Esophagus muscularis mucosa (tissue), 4 donors: ENCODE measurements around the gene FXR1. TPM values are rescaled to one million over a fixed set of nuclear protein-coding genes. Genes with fewer than 3 reads are reported as not detected.

ENCODE experiments used
- DNase-seq: peaks from one replicate; pipeline ENCODE4 v3.0.0-alpha.2; 2017; ENCODE audit errors: extremely low spot score
- H3K27ac ChIP-seq, 4 donors: fragments of 200-600 bp; sonication (generic); replicated peaks in 1 of 4; 1 replicate in 3 of 4; 2 replicates in 1 of 4; pipeline ENCODE4 v1.5.1; 2016 to 2019; ENCODE audit warnings: mild to moderate bottlenecking in 1 of 4
- H3K27me3 ChIP-seq, 4 donors: fragments of 200-600 bp; sonication (generic); one replicate each; pipeline versions ENCODE4 v1.5.1 to v1.6.0; 2016 to 2019
- H3K36me3 ChIP-seq, 4 donors: fragments of 200-600 bp; sonication (generic); one replicate each; pipeline ENCODE4 v1.5.1; 2016 to 2019
- H3K4me1 ChIP-seq, 4 donors: fragments of 200-600 bp; sonication (generic); one replicate each; pipeline ENCODE4 v1.5.1; 2016 to 2019
- H3K4me3 ChIP-seq, 4 donors: fragments of 200-600 bp; sonication (generic); 1 replicate in 2 of 4; 2 replicates in 2 of 4; pipeline ENCODE4 v1.5.1; 2016 to 2019; ENCODE audit warnings: mild to moderate bottlenecking in 4 of 4, moderate library complexity in 1 of 4
- H3K9me3 ChIP-seq, 4 donors: fragments of 200-600 bp; sonication (generic); 1 replicate in 3 of 4; 2 replicates in 1 of 4; pipeline ENCODE4 v1.5.1; 2016 to 2019
- CTCF ChIP-seq, 3 experiments: fragments of 200-600 bp in 2 of 3; fragments of 450-650 bp in 1 of 3; sonication (generic) in 2 of 3; IDR thresholded peaks; one replicate each; pipeline ENCODE4 v1.5.1; 2017 to 2019; ENCODE audit warnings: antibody characterized with exemption in 3 of 3, mild to moderate bottlenecking in 2 of 3, moderate library complexity in 1 of 3
- EP300 ChIP-seq: sonication (generic); formaldehyde crosslinking; IDR thresholded peaks from one replicate; pipeline ENCODE4 v1.6.1; 2017; ENCODE audit warnings: antibody characterized with exemption
- POLR2A ChIP-seq: fragments of 450-650 bp; IDR thresholded peaks from one replicate; pipeline ENCODE4 v1.6.1; 2017; ENCODE audit warnings: antibody characterized with exemption, moderate library complexity, mild to moderate bottlenecking, low read depth
- POLR2AphosphoS5 ChIP-seq, 2 donors: sonication (generic); formaldehyde crosslinking; IDR thresholded peaks; one replicate each; pipeline ENCODE4 v1.6.1; 2017; ENCODE audit warnings: antibody characterized with exemption in 2 of 2
- WGBS: methylation state at CpG from one replicate; pipeline ENCODE4 v1.1.5; 2018; 5-methylcytosine and 5-hydroxymethylcytosine counted together
- intact Hi-C: fragments of 100-400 bp; cut with DNase I; formaldehyde crosslinking; loops from one replicate; pipeline ENCODE4 v1.15.1; 2023
- total RNA-seq, 4 donors: library from RNA; depleted of rRNA; stranded (reverse); fragments of >200 nt; gene quantifications; one replicate each; pipeline versions ENCODE4 v1.1.0 to v1.2.1, GENCODE V29; 2016

FXR1 gene
- total RNA-seq, 4 donors from 2014 or later: 129 to 174 (median 164) TPM

- Histone ChIP-seq H3K4me3 (no peak overlapping the region), H3K36me3 (peaks cover 31 to 89% (median 56%) of the 10 kb centered on the region in 4 donors), H3K27ac (no peak overlapping the region), H3K4me1 (peaks cover 0 to 5% (median under 1%) of the 10 kb centered on the region in 4 donors), H3K27me3 (no peaks in the 10 kb centered on the region), H3K9me3 (no peaks in the 10 kb centered on the region)
- TF ChIP-seq POLR2A (no peak), CTCF (IDR thresholded peaks at IDR 0.05) (no peak), EP300 (no peak), POLR2AphosphoS5 (IDR thresholded peaks at IDR 0.05) (no peak)
- intact Hi-C loops: no loop called here
- WGBS: 100% methylated on average over 1 of the region's 1 CpG
- no peak for DNase-seq
Observed at GRCh38 chr3:180961552-180961951, 49.1 kb downstream of the FXR1 start.

- Histone ChIP-seq H3K9me3 (no peaks in the 10 kb centered on the region), H3K4me3 (no peak overlapping the region), H3K4me1 (peaks cover 0 to 5% (median 0%) of the 10 kb centered on the region in 4 donors), H3K27me3 (no peaks in the 10 kb centered on the region), H3K27ac (no peak overlapping the region), H3K36me3 (peaks cover 31 to 82% (median 51%) of the 10 kb centered on the region in 4 donors)
- WGBS: 92% methylated on average over 1 of the region's 1 CpG
- intact Hi-C loops: no loop called here
- DNase-seq: no peak
- TF ChIP-seq POLR2AphosphoS5 (IDR thresholded peaks at IDR 0.05): no peak
- TF ChIP-seq CTCF (IDR thresholded peaks at IDR 0.05): no peak
- no peak for TF ChIP-seq POLR2A
- TF ChIP-seq EP300: no peak
Observed at GRCh38 chr3:180962530-180962929, 50.1 kb downstream of the FXR1 start.

GRCh38 chr3:180970931-180971330 lies 58.5 kb downstream of the FXR1 start:
- no peak for DNase-seq
- Histone ChIP-seq H3K27ac (no peak overlapping the region), H3K27me3 (no peaks in the 10 kb centered on the region), H3K4me1 (no peaks in the 10 kb centered on the region), H3K36me3 (peaks cover 20 to 71% (median 50%) of the 10 kb centered on the region in 4 donors), H3K4me3 (no peak overlapping the region), H3K9me3 (no peaks in the 10 kb centered on the region)
- 95% methylated on average over 6 of the region's 6 CpGs for WGBS
- no peak for TF ChIP-seq POLR2A
- intact Hi-C loops: no loop called here

GRCh38 chr3:180973543-180973942 lies 61.1 kb downstream of the FXR1 start:
- WGBS: 78% methylated on average over 2 of the region's 2 CpGs
- peaks cover 19 to 75% (median 57%) of the 10 kb centered on the region in 4 donors for H3K36me3 ChIP-seq
- intact Hi-C loops: no loop called here

GRCh38 chr3:180974286-180974685 lies 61.8 kb downstream of the FXR1 start:
- TF ChIP-seq EP300 (no peak), POLR2A (no peak), POLR2AphosphoS5 (IDR thresholded peaks at IDR 0.05) (no peak), CTCF (IDR thresholded peaks at IDR 0.05) (no peak)
- Histone ChIP-seq H3K36me3 (peaks cover 14 to 73% (median 54%) of the 10 kb centered on the region in 4 donors), H3K4me1 (peaks cover 0 to under 1% (median 0%) of the 10 kb centered on the region in 4 donors), H3K9me3 (no peaks in the 10 kb centered on the region), H3K27me3 (no peaks in the 10 kb centered on the region), H3K4me3 (no peak overlapping the region), H3K27ac (no peak overlapping the region)
- DNase-seq: no peak
- intact Hi-C loops: no loop called here
- 95% methylated on average over 6 of the region's 6 CpGs for WGBS

More at GRCh38 chr3:180973543-180973942, 61.1 kb downstream of the FXR1 start:
- no peak for DNase-seq
- no peak overlapping the region for H3K27ac ChIP-seq
- no peaks in the 10 kb centered on the region for H3K9me3 ChIP-seq
- no peak for TF ChIP-seq CTCF (IDR thresholded peaks at IDR 0.05)
- no peak for TF ChIP-seq POLR2AphosphoS5 (IDR thresholded peaks at IDR 0.05)
- TF ChIP-seq EP300: no peak
- TF ChIP-seq POLR2A: no peak
- no peaks in the 10 kb centered on the region for H3K27me3 ChIP-seq
- H3K4me3 ChIP-seq: no peak overlapping the region
- no peaks in the 10 kb centered on the region for H3K4me1 ChIP-seq
